ENCODE data around the gene SFTPA1. TPM values are rescaled to one million over a fixed set of nuclear protein-coding genes. Genes with fewer than 3 reads are reported as not detected.
A peak's percentile ranks its signal among the peaks of the same experiment; 100 is the strongest.
"Not testable (repeated sequence)": the region's sequence is repeated elsewhere in the genome, so short reads cannot be mapped to it uniquely, and the experiment has no call there.

The SFTPA1 gene
- polyA plus RNA-seq, 3 donors, result not detected

DNA sequence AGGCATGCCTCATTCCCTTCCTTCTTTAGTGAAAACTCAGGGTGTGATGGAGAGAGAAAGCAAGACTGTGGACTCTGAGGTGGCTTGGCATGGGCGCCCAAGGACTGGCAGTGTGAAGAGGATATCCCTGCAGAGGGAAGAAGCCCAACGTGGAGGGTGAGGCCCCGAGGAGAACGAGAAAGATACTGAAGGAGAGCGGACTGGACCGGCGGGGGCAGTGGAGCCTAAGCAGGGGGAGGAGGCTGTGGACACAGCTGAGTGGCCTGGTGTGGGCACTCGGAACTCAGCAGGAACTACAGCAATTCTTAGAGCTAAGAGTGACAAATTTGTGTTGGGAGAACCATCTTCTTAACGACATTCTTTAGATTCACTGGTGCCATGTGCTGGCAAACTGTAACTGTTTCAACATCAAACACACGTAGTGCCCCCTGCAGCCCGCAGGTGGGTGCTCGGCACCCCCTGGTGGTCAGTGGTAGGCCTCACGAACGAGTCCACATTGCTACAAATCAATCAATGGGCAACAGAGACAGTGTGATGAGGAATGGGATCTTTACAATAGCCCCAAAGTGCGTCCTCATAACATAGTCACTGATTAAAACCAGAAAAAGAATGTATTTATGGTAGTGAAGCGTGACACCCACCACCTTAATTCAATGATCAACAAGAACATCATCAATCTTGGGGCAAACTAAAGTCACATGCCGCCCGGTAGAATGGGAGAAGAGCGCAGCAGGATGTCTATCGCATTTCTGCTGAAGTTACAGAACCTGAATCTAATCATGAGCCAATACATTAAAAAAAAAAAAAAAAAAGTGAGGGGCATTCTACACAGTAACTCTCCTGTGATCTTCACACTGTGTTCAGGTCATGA lies 2.0 kb upstream of the SFTPA1 start:
- no peaks in the 10 kb centered on the region for H3K9me3 ChIP-seq (replicated peaks in 1 of 2; ENCODE audit: control insufficient read depth in 1 of 2, insufficient read depth in 1 of 2, low read length in 2 of 2)
- H3K27me3 Mint-ChIP-seq (ENCODE audit: low read depth in 3 of 3), result peaks cover 3 to 5% (median 5%) of the 10 kb centered on the region in 3 donors
- H2AFZ ChIP-seq (ENCODE audit: insufficient read depth, low read depth, low read length, poor library complexity, severe bottlenecking), result no peak overlapping the region
- no peaks in the 10 kb centered on the region for H3K36me3 ChIP-seq (replicated peaks in 1 of 2; ENCODE audit: control insufficient read depth in 1 of 2, insufficient read depth in 2 of 2, low read length in 2 of 2)
- peaks cover 0 to 2% (median 0%) of the 10 kb centered on the region in 7 donors for H3K9me3 Mint-ChIP-seq
- H4K20me1 ChIP-seq (ENCODE audit: insufficient read depth, low read length), result no peaks in the 10 kb centered on the region
- H3K9ac ChIP-seq (ENCODE audit: insufficient read depth, low read length, poor library complexity, severe bottlenecking), result no peak overlapping the region
- H3K27me3 ChIP-seq (ENCODE audit: control insufficient read depth in 2 of 2, insufficient read depth in 2 of 2, low read length in 2 of 2), result no peaks in the 10 kb centered on the region
- WGBS (ENCODE audit: insufficient coverage), result 85% methylated on average over 7 of the region's 20 CpGs
- no peaks in the 10 kb centered on the region for H3K4me1 ChIP-seq (ENCODE audit: control insufficient read depth in 1 of 2, insufficient read depth in 2 of 2, low read length in 2 of 2)
- H3K4me2 ChIP-seq (replicated peaks; ENCODE audit: extremely low read depth, low read length, poor library complexity, severe bottlenecking), result no peak overlapping the region
- peak; percentile 4 to 27 (median 8) for DNase-seq
- TF ChIP-seq, protein P1, sequence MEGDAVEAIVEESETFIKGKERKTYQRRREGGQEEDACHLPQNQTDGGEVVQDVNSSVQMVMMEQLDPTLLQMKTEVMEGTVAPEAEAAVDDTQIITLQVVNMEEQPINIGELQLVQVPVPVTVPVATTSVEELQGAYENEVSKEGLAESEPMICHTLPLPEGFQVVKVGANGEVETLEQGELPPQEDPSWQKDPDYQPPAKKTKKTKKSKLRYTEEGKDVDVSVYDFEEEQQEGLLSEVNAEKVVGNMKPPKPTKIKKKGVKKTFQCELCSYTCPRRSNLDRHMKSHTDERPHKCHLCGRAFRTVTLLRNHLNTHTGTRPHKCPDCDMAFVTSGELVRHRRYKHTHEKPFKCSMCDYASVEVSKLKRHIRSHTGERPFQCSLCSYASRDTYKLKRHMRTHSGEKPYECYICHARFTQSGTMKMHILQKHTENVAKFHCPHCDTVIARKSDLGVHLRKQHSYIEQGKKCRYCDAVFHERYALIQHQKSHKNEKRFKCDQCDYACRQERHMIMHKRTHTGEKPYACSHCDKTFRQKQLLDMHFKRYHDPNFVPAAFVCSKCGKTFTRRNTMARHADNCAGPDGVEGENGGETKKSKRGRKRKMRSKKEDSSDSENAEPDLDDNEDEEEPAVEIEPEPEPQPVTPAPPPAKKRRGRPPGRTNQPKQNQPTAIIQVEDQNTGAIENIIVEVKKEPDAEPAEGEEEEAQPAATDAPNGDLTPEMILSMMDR (IDR thresholded peaks at IDR 0.05), result peak; percentile 67
- H3K27ac Mint-ChIP-seq, result no peak overlapping the region
- no peaks in the 10 kb centered on the region for H3K79me2 ChIP-seq (ENCODE audit: insufficient read depth, low read length)
- H3K4me1 Mint-ChIP-seq, result peaks cover 2% of the 10 kb centered on the region
- no peaks in the 10 kb centered on the region for H3K36me3 Mint-ChIP-seq
- H3K4me3 ChIP-seq (replicated peaks in 1 of 3; ENCODE audit: low read depth in 2 of 3, low read length in 3 of 3), result no peak overlapping the region
- H3K4me3 Mint-ChIP-seq, result no peak overlapping the region
- intact Hi-C loops (cut with micrococcal nuclease), result no loop called here
- no peak overlapping the region for H3K27ac ChIP-seq (ENCODE audit: low read depth in 1 of 2, low read length in 2 of 2)

DNA sequence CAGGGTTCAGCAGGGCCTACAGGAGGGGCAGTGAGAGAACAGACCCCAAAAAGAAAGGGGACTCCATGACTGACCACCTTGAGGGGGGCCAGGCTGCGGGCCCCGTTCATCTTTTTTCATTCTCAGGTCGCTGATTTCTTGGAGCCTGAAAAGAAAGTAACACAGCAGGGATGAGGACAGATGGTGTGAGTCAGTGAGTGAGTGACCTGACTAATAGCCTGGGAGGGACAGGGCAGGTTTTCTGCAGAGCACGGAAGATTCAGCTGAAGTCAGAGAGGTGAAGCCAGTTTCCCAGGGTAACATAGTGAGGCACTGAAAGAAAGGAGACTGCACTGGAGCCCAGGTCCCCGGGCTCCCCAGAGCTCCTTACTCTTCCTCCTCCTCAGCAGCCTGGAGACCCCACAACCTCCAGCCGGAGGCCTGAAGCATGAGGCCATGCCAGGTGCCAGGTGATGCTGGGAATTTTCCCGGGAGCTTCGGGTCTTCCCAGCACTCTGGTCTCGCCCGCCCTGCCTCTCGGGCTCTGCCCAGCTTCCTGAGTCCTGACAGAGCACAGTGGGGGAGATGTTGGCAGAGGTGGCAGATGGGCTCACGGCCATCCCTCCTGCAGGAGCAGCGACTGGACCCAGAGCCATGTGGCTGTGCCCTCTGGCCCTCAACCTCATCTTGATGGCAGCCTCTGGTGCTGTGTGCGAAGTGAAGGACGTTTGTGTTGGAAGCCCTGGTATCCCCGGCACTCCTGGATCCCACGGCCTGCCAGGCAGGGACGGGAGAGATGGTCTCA lies 646 bp downstream of the SFTPA1 start:
- H3K9ac ChIP-seq (ENCODE audit: insufficient read depth, low read length, poor library complexity, severe bottlenecking); H4K20me1 ChIP-seq (ENCODE audit: insufficient read depth, low read length); H3K27ac Mint-ChIP-seq; H3K4me3 ChIP-seq (replicated peaks in 1 of 3; ENCODE audit: low read depth in 2 of 3, low read length in 3 of 3); H3K4me2 ChIP-seq (replicated peaks; ENCODE audit: extremely low read depth, low read length, poor library complexity, severe bottlenecking); H3K4me1 Mint-ChIP-seq; DNase-seq; H3K9me3 ChIP-seq (replicated peaks in 1 of 2; ENCODE audit: control insufficient read depth in 1 of 2, insufficient read depth in 1 of 2, low read length in 2 of 2); H3K36me3 Mint-ChIP-seq; H3K36me3 ChIP-seq (replicated peaks in 1 of 2; ENCODE audit: control insufficient read depth in 1 of 2, insufficient read depth in 2 of 2, low read length in 2 of 2); H3K27me3 ChIP-seq (ENCODE audit: control insufficient read depth in 2 of 2, insufficient read depth in 2 of 2, low read length in 2 of 2); H3K4me1 ChIP-seq (ENCODE audit: control insufficient read depth in 1 of 2, insufficient read depth in 2 of 2, low read length in 2 of 2); H3K27me3 Mint-ChIP-seq (ENCODE audit: low read depth in 3 of 3); H2AFZ ChIP-seq (ENCODE audit: insufficient read depth, low read depth, low read length, poor library complexity, severe bottlenecking); H3K27ac ChIP-seq (ENCODE audit: low read depth in 1 of 2, low read length in 2 of 2); H3K9me3 Mint-ChIP-seq; H3K4me3 Mint-ChIP-seq; intact Hi-C loops (cut with micrococcal nuclease); H3K79me2 ChIP-seq (ENCODE audit: insufficient read depth, low read length): not testable (repeated sequence)
- WGBS (ENCODE audit: insufficient coverage), result 95% methylated on average over 9 of the region's 18 CpGs

All from CD14-positive monocyte (primary cell).